Body of pancreas (tissue), 4 donors: ENCODE results near the gene ART5.

Source experiments
- CTCF ChIP-seq, 7 experiments: fragments of 450-650 bp in 4 of 7; fragments of 200-600 bp in 3 of 7; sonication (generic) in 3 of 7; IDR thresholded peaks; one replicate each; pipeline ENCODE4 v1.5.1; 2016 to 2019; ENCODE audit warnings: antibody characterized with exemption in 7 of 7
- POLR2A ChIP-seq, 3 donors: fragments of 450-650 bp; IDR thresholded peaks; one replicate each; pipeline ENCODE4 v1.6.1; 2016; ENCODE audit warnings: antibody characterized with exemption in 3 of 3, mild to moderate bottlenecking in 2 of 3

- no peak for TF ChIP-seq CTCF (IDR thresholded peaks at IDR 0.05)
- no peak for TF ChIP-seq POLR2A (IDR thresholded peaks at IDR 0.05)
Observed at GRCh38 chr11:3617990-3618389, 23.8 kb downstream of the ART5 start.
